HG03139 (cell line): Measurements from ENCODE around the gene UFSP1.
"Not testable (repeated sequence)": the region's sequence is repeated elsewhere in the genome, so short reads cannot be mapped to it uniquely, and the experiment has no call there.

Experiments
- ATAC-seq: cut with Tn5 transposase; IDR thresholded peaks from one replicate; pipeline ENCODE4 v1.9.1; 2021; ENCODE audit not compliant: unreplicated experiment

Gene UFSP1

DNA sequence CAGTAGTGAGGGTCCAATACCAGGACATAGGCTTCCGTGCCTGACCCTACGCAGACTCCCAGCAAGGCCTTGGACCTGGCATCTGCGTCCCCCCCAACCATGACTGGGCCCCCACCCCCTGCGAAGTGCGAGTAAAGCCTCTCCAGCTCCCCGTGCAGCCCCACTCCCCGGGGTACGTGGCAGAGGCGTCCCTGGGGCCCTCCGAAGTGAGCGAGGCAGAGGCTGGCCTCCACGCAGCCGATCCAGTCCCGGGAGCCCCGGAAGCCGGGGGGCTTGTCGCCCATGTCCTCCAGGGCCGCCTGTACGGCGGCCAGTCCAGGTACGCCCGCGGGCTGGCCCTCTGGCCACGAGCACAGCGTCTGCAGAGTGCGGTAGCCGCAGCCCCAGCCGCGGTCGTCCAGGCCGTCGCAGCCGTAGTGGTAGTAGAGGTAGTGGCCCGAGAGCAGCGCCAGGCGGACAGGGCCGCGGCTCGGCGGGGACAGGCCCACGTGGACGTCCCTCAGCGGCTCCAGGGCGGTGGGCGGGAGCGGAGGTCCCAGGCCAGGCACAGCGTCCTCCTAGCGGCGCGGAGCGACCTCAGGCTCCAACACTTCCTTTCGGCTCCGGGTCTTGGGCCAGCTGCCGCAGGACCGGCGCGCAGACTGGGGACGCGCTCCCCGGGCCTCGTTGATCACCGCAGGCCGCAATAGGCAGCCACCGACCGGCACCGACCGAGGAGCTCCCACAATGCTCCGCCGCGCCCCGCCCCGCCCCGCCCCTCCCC is at the start of gene UFSP1:
TSS of gene UFSP1 (minus strand) at position 728 of the 763 bp plus-strand sequence. CDS start at position 284, 444 bp downstream.
- ATAC-seq = no peak

GRCh38 chr7:100936167-100936566 is 46.7 kb upstream of the UFSP1 start:
- not testable (repeated sequence) for ATAC-seq

DNA sequence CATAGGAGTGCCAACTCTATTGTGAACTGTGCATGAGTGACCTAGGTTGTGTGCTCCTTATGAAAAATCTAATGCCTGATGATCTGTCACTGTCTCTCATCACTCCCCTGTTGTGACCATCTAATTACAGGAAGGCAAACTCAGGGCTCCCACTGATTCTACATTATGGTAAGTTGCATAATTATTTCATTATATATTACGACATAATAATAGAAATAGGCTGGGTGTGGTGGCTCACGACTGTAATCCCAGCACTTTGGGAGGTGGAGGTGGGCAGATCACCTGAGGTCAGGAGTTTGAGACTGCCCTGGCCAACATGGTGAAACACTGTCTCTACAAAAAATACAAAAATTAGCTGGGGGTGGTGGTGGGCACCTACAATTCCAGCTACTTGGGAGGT is 45.9 kb upstream of the UFSP1 start:
- ATAC-seq = not testable (repeated sequence)

DNA sequence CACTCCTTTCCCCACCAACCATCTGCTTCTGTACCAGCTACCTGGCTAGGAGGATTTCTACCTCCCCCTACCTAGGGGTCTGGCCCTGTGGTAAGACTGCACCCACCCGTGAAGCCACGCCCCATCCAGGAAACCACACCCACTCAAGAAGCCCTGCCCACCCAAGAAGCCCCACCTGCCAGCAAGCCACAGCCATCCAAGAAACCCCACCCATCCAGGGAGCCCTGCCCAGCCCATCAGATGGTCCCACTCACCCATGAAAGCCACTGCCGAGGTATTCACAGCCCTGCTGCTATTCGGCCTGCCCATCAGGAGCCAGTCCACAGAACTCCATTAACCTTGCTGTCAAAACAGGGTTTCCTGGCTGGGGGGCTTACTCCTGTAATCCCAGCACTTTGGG is 44.2 kb upstream of the UFSP1 start:
- no peak for ATAC-seq

GRCh38 chr7:100929808-100930174 is 40.3 kb upstream of the UFSP1 start:
- ATAC-seq = no peak

DNA sequence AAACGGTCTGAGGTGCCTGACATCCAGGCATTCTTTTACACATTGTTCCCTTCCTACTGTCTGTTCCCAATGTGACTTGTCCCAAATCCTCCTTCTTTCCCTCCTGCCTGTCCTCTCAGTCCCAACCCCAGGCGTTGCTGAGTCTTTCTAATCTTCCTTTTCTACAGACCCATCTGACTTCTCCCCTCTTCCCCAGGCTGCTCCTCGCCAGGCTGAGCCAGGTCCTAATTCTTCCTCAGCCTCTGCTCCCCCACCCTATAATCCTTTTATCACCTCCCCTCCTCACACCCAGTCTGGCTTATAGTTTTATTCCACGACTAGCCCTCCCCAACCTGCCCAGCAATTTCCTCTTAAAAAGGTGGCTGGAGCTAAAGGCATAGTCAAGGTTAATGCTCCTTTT is 34.1 kb upstream of the UFSP1 start:
- ATAC-seq = not testable (repeated sequence)

DNA sequence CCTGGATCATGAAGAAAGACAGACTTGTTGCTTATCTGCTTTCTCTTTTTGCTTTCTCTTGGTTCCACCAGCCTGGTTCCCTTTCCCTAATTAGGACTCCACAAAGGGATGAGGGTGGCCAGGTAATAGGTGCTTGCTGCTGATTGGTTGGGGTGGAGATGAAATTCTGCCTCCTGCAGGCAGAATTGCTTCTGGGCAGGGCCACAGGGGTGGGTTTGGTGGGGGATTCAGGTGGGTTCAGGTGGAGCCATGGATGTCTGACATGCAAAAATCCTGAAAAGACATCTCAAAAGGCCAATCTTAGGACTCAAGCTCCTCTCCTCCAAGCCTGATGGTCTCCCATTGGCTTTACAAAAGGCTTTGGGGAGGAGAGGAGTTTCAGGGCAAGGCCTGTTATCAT is 31.5 kb upstream of the UFSP1 start:
- ATAC-seq = no peak

- not testable (repeated sequence) for ATAC-seq
These were observed 30.4 kb upstream of the UFSP1 start for GRCh38 chr7:100919779-100920437.

GRCh38 chr7:100919335-100919734 is 29.8 kb upstream of the UFSP1 start:
- not testable (repeated sequence) for ATAC-seq

DNA sequence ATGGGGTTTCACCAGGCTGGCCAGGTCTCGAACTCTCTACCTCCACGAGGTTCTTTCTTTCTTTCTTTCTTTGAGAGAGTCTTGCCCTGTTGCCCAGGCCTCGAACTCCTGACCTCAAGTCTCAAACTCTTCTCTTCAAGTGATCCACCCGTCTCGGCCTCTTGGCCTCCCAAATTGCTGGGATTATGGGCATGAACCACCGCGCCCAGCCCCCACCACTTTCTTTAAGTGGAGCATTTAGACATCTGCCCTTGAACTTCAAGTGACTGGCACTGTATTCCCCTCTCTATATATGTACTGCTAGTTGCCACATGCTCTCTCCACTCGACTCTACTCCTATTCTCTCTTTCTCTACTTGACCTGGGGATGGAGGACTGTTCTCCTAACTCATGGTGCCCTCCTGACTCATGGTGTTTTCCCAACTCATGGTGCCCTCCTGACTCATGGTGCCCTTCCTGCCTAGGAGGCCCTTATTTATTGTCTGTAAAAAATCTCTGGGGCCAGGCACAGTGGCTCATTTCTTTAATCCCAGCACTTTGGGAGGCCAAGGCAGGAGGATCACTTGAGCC is 25.4 kb upstream of the UFSP1 start:
- ATAC-seq = no peak

DNA sequence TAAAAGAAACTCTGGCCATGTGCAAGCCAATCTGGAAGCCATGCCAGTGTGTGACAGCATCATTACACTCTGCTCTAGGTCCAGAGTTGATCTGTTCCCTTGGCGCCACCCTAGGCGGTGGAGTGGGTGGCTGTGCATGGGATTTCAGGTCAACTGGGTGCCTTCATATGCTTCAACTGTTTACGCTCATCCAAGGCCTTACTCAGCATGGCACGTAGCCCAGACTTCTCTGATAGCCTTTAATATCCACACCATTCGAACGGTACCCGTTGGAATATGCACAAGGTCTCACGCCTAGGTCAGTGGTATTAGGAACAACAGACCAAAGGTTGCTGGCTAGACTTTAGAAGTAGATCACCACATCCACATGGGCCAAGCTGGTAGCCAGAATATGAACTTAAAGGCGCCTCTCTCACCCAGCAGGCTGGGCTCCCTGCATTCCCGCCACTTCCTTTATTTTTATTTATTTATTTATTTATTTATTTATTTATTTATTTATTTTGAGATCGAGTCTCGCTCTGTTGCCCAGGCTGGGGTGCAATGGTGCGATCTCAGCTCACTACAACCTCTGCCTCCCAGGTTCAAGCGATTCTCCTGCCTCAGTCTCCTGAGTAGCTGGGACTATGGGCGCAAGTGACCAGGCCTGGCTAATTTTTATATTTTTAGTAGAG is 24.8 kb upstream of the UFSP1 start:
- ATAC-seq = no peak

- ATAC-seq = no peak
These were observed 22.0 kb upstream of the UFSP1 start for GRCh38 chr7:100911484-100911883.

DNA sequence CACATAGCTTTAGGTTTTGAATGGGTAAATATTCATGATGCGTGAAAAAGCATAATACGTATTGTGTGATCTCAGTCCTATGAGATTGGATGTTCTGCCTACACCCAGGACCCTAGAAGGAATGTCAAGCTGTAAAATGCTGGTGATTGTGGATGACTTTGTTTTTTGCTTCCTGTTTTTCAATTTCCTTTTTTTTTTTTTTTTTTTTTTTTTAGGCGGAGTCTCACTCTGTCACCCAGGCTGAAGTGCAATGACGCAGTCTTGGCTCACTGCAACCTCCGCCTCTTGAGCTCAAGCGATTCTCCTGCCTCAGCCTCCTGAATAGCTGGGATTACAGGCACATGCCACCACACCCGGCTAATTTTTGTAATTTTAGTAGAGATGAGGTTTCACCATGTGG is 20.9 kb upstream of the UFSP1 start:
- ATAC-seq = not testable (repeated sequence)

DNA sequence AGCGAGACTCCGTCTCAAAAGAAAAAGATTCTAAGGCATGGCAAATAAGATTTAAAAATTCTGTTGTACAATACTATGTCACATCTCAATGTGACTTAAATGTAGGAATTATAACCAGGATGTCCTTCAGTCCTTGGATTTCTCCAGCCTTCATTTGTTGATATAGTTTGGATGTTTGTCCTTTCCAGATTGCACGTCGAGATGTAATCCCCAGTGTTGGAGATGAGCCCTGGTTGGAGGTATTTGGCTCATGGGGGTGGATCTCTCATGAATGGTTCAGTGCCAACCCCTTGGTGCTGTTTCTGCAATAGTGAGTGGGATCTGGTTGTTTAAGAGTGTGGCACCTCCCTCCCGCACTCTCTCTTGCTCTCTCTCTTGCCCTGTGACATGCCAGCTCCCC is 19.0 kb upstream of the UFSP1 start:
- ATAC-seq = no peak

DNA sequence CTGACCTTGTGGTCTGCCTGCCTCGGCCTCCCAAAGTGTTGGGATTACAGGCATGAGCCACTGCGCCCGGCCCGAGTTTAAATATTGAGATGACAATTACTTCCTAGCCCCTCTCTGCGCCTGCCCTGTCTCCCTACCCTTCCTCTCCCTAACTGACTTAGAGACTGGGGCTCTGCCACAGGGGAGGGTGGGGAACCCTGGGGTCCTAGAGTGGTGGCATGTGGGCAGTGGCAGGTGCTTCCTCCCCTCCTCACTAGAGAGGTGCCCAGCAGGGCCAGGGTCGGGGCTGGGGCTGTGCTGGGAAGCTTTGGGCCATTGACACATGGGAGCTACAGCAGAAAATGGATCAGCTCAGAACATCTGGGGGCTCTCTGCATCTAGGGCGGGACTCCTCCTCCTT is 13.1 kb upstream of the UFSP1 start:
- ATAC-seq = no peak

GRCh38 chr7:100901921-100902332 is 12.4 kb upstream of the UFSP1 start:
- no peak for ATAC-seq

DNA sequence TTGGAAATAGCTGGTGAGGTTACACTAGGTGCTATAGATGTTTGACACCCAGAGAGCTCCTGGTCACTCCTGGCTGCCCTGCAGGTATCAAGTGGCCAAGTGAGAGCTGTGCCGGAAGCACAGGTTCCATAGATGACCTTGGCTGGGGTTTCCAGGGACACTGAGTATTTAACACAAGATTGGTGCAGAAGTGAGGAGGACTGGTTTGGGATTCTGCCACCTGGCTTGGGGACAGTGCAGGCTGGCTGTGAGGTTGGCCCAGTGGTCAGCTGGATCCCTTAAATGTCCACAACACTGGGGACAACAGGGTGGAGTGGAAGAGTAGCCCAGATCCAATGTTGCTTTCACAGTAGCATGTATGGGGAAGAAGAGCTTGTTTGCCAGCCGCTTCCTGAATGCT is 11.5 kb upstream of the UFSP1 start:
- ATAC-seq = no peak

DNA sequence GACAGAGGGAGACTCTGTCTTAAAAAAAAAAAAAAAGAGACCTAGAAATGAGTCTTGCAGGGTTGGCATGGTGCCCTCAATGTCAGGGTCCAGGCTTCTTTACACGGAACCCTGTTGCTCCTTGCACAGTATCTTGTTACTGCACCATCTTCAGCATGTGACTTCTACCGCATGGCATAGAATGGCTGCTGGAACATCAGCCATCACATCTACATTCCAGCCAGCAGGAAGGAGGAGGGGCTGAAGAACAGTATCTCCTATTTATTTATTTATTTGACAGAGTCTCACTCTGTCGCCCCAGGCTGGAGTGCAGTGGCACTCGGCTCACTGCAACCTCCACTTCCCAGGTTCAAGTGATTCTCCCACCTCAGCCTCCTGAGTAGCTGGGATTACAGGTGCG is 9.9 kb upstream of the UFSP1 start:
- ATAC-seq = no peak

DNA sequence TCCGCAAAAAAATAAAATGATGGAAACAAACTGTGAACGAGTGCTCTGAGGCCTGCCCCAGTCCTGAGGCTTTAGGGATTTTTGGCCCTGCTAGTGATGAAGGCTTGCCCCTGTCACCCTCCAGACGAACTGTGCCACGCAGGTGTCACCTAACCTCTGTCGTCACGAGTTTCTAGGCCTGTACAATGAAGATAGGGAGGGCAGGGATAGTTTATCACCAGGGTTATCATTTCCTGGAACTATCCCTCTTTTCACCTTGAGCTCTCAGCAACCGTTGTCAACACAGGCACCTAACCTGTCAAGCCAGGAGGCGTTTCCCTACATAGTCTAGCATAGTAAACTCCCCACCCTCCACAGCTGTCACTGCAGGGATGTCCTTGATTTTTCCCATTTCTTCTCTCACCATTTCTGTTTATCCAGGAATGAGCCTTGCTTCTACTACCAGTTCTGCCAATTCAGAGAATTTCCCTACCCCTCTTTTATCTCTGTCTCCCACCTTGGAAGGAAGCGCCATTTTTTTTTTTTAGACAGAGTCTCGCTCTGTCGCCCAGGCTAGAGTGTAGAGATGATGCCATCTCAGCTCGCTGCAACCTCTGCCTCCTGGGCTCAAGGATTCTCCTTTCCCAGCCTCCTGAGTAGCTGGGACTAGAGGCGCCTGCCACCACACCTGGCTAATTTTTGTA is 8.4 kb upstream of the UFSP1 start:
- ATAC-seq = no peak

GRCh38 chr7:100896732-100897608 is 7.5 kb upstream of the UFSP1 start:
- ATAC-seq = no peak
